Measurements from ENCODE around the gene FKBP5. TPM values are rescaled to one million over a fixed set of nuclear protein-coding genes. Genes with fewer than 3 reads are reported as not detected.

FKBP5 gene
- total and polyA plus RNA-seq, 9 of the 15 experiments (the other 6 are each of a cell fraction or from before 2014, with no cell fraction given) = 32.7 to 151 (median 75.0) TPM

DNA sequence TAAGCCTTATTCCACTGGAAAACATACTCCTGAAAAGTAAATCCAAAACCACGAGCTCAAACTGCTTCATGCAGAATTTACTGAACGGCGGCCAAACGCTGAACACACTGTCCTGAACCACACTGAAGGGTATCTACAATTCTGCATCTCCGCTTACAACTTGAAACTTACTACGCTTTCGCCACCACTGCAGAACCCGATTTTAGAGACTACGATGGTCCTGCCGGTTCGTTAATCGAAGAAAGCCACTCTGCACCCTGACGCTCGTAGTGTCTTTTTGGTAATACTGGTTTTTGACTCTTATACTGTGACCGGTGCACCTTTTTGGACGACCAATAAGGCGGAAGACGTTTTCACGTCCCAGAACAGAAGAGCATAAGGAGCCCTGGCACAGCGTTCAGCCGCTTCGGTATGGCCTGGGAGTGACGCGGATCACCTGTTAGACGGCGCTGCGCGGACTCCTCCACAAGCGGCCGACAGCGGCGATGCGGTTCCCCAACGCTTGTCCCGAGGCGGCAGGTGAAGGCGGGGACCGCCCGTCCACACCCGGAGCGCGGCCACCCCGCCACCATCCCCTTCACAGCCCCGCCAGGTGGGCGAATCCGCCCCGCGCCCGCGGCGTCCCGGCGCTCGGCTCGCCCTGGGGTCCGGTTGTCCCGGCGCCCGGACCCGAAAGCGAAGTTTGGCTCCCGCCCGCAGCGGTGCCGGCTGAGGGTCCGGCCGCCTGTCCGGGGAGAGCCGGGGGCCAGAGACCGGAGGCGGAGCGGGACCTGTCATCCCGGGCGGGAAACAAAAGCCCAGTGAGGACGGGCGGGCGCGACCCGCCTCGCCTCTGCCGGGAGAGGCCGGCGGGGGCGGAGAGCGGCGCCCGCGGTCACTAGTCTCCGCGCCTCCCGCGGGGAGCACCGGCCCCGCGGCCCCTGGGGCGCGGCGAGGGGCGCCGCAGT is 784 bp downstream of the FKBP5 start (continued):
- TF ChIP-seq, protein P1, sequence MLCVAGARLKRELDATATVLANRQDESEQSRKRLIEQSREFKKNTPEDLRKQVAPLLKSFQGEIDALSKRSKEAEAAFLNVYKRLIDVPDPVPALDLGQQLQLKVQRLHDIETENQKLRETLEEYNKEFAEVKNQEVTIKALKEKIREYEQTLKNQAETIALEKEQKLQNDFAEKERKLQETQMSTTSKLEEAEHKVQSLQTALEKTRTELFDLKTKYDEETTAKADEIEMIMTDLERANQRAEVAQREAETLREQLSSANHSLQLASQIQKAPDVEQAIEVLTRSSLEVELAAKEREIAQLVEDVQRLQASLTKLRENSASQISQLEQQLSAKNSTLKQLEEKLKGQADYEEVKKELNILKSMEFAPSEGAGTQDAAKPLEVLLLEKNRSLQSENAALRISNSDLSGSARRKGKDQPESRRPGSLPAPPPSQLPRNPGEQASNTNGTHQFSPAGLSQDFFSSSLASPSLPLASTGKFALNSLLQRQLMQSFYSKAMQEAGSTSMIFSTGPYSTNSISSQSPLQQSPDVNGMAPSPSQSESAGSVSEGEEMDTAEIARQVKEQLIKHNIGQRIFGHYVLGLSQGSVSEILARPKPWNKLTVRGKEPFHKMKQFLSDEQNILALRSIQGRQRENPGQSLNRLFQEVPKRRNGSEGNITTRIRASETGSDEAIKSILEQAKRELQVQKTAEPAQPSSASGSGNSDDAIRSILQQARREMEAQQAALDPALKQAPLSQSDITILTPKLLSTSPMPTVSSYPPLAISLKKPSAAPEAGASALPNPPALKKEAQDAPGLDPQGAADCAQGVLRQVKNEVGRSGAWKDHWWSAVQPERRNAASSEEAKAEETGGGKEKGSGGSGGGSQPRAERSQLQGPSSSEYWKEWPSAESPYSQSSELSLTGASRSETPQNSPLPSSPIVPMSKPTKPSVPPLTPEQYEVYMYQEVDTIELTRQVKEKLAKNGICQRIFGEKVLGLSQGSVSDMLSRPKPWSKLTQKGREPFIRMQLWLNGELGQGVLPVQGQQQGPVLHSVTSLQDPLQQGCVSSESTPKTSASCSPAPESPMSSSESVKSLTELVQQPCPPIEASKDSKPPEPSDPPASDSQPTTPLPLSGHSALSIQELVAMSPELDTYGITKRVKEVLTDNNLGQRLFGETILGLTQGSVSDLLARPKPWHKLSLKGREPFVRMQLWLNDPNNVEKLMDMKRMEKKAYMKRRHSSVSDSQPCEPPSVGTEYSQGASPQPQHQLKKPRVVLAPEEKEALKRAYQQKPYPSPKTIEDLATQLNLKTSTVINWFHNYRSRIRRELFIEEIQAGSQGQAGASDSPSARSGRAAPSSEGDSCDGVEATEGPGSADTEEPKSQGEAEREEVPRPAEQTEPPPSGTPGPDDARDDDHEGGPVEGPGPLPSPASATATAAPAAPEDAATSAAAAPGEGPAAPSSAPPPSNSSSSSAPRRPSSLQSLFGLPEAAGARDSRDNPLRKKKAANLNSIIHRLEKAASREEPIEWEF (CRISPR knock-in tag; IDR thresholded peaks at IDR 0.05) = no peak
- TF ChIP-seq MCM2 (IDR thresholded peaks at IDR 0.05; ENCODE audit: low read depth) (no peak), FIP1L1 (IDR thresholded peaks at IDR 0.05; ENCODE audit: low read depth, low read length, poor library complexity, severe bottlenecking) (peak; percentile 78), MAFF (IDR thresholded peaks at IDR 0.05; ENCODE audit: low read length) (no peak), MAZ (CRISPR knock-in tag; conservative IDR thresholded peaks at IDR 0.05 in 1 of 2, IDR thresholded peaks at IDR 0.05 in 1 of 2) (peak in 1 of 2 experiments; percentile 20; a peak in 1 of 4 replicates), ZNF41 (CRISPR knock-in tag; conservative IDR thresholded peaks at IDR 0.05) (no peak), CHD4 (IDR thresholded peaks at IDR 0.05; ENCODE audit: insufficient read depth, insufficient replicate concordance, low read depth, low read length, poor library complexity, severe bottlenecking) (peak; percentile 60), ZNF395 (CRISPR knock-in tag; IDR thresholded peaks at IDR 0.05) (no peak), ARID1B (IDR thresholded peaks at IDR 0.05) (no peak; the same call in 1 of the 2 replicates), MTA2 (IDR thresholded peaks at IDR 0.05; ENCODE audit: low read depth) (no peak), ZBTB8A (IDR thresholded peaks at IDR 0.05; ENCODE audit: partially characterized antibody) (no peak), MBD1 (CRISPR knock-in tag; IDR thresholded peaks at IDR 0.05) (no peak), STAG1 (CRISPR knock-in tag; IDR thresholded peaks at IDR 0.05; ENCODE audit: borderline replicate concordance) (no peak), KDM2B (CRISPR knock-in tag; IDR thresholded peaks at IDR 0.05) (no peak), YBX1 (IDR thresholded peaks at IDR 0.05) (no peak), ESRRA (IDR thresholded peaks at IDR 0.05; ENCODE audit: borderline replicate concordance, low read depth) (no peak)
- TF ChIP-seq, protein P2, sequence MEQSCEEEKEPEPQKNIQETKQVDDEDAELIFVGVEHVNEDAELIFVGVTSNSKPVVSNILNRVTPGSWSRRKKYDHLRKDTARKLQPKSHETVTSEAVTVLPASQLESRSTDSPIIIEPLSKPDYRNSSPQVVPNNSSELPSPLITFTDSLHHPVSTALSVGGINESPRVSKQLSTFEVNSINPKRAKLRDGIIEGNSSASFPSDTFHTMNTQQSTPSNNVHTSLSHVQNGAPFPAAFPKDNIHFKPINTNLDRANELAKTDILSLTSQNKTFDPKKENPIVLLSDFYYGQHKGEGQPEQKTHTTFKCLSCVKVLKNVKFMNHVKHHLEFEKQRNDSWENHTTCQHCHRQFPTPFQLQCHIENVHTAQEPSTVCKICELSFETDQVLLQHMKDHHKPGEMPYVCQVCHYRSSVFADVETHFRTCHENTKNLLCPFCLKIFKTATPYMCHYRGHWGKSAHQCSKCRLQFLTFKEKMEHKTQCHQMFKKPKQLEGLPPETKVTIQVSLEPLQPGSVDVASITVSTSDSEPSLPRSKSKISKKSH (CRISPR knock-in tag; IDR thresholded peaks at IDR 0.05) = no peak
